Cardiac muscle cell (in vitro differentiated cells and primary cell): ENCODE measurements around the gene IQGAP3. TPM values are rescaled to one million over a fixed set of nuclear protein-coding genes. Genes with fewer than 3 reads are reported as not detected.
A peak's percentile ranks its signal among the peaks of the same experiment; 100 is the strongest.

ENCODE experiments used
- DNase-seq, 2 donors: peaks; one replicate each; pipeline versions ENCODE4 v3.0.0 to v3.0.0-alpha.2; 2010 to 2017; ENCODE audit warnings: low read depth in 1 of 2, low spot score in 1 of 2
- H3K27ac ChIP-seq: fragments of 200-600 bp; sonication (generic); 2 replicates; pipeline ENCODE4 v1.5.1; 2016
- H3K27me3 ChIP-seq: fragments of 200-600 bp; sonication (generic); 2 replicates; pipeline ENCODE4 v1.6.0; 2016; ENCODE audit warnings: control low read depth
- H3K36me3 ChIP-seq: fragments of 200-600 bp; sonication (generic); 2 replicates; pipeline ENCODE4 v1.5.1; 2016; ENCODE audit warnings: control low read depth
- H3K4me1 ChIP-seq: fragments of 200-600 bp; sonication (generic); 2 replicates; pipeline ENCODE4 v1.8.1; 2017; ENCODE audit warnings: low read depth, mild to moderate bottlenecking, mixed run types
- H3K4me3 ChIP-seq: fragments of 200-600 bp; sonication (generic); 2 replicates; pipeline ENCODE4 v1.5.1; 2016; ENCODE audit warnings: mild to moderate bottlenecking
- H3K9me3 ChIP-seq: fragments of 200-600 bp; sonication (generic); 2 replicates; pipeline ENCODE4 v1.5.1; 2017; ENCODE audit warnings: low read depth, mild to moderate bottlenecking, control low read depth
- polyA plus RNA-seq: library from polyadenylated mRNA; unstranded; fragments of >200 nt; fragmentation: Nextera tagmentation; extraction: Ambion mirVana; gene quantifications from 2 replicates; pipeline ENCODE4 v1.2.1, GENCODE V29; 2016
- total RNA-seq: library from RNA; depleted of rRNA; stranded (reverse); fragments of >200 nt; gene quantifications from 2 replicates; pipeline ENCODE4 v1.2.3, GENCODE V29; 2016
- TF ChIP-seq, protein P1 (sequence below): IDR thresholded peaks from 2 replicates; pipeline ENCODE4 v1.5.1; 2012; ENCODE audit warnings: low read depth, mild to moderate bottlenecking, low read length

Gene IQGAP3
- total and polyA plus RNA-seq, 2 experiments from 2014 or later = 0.95 to 31.8 TPM

DNA sequence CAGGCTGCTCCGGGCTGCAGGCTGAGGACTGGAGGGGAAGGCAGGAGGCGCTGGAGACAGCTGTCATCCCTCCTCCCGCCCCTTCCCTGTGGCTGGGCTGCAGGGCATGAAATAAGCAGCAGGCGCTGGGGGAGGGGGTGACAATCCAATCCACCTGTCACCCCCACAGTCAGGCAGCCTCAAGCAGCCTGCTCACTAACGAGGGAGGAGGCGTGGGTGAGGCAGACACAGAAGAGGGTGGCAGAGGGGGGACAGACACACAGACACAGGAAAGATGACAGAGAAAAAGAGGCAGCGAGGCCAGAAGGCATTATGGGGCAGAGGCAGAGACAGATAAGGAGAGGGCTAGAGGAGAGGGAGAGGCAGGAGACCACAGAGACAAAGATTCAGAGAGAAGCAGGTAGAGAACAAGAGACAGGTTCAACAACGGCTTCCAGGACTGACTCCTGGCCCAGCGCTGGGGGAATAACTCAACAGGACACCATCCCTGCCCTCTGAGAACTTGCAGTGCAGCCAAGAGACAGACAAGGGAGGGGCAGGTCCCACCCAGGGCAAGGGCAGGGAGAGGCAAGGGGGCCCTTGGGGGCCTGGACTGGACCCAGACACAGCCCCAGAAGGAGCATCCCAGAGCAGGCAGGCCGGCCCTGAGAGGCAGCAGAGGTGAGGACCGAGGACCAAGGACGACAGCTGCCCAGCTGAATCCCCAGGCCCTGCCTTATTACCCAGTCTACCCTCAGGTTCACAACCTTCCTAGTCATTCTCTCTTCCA, 83.0 kb downstream of the IQGAP3 start:
- TF ChIP-seq, protein P1, sequence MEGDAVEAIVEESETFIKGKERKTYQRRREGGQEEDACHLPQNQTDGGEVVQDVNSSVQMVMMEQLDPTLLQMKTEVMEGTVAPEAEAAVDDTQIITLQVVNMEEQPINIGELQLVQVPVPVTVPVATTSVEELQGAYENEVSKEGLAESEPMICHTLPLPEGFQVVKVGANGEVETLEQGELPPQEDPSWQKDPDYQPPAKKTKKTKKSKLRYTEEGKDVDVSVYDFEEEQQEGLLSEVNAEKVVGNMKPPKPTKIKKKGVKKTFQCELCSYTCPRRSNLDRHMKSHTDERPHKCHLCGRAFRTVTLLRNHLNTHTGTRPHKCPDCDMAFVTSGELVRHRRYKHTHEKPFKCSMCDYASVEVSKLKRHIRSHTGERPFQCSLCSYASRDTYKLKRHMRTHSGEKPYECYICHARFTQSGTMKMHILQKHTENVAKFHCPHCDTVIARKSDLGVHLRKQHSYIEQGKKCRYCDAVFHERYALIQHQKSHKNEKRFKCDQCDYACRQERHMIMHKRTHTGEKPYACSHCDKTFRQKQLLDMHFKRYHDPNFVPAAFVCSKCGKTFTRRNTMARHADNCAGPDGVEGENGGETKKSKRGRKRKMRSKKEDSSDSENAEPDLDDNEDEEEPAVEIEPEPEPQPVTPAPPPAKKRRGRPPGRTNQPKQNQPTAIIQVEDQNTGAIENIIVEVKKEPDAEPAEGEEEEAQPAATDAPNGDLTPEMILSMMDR = peak; percentile 17
- Histone ChIP-seq H3K4me1 (peaks cover 68% of the 10 kb centered on the region), H3K36me3 (no peaks in the 10 kb centered on the region), H3K27ac (peak overlapping the region; percentile 96), H3K27me3 (no peaks in the 10 kb centered on the region), H3K9me3 (no peaks in the 10 kb centered on the region), H3K4me3 (peak overlapping the region; percentile 10)
- DNase-seq = peak in 1 of 2 donors; percentile 91

DNA sequence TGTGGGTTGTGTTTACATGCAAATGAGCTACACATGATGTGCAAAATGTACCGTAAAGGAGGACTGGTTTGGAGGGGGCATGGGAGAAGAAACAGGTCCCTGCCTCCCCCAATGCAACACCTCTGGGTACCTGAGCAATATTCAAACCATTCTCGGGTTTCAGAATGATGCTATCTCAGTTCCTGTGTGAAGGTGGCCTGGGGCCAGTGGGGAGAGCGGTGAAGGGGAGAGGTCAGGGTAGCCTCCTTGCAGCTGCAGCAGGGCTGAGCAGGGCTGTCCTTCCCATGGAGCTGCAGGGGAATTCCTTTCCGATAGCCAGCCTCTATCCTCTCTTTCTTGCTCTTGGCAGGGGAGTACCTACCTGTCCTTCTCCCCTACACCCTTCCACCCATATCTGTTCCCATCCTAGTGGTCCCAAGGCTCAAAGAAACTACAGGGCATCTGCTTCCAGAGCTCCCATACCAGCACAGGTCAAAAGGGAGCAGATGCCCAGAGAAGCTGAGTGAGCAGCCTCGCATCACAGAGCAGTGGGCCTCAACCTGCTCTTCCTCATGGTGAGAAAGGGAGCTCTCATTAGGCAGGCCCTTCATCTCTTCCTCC, 83.7 kb downstream of the IQGAP3 start:
- no peaks in the 10 kb centered on the region for H3K9me3 ChIP-seq
- no peaks in the 10 kb centered on the region for H3K27me3 ChIP-seq
- TF ChIP-seq, protein P1 = no peak
- peak overlapping the region; percentile 96 for H3K27ac ChIP-seq
- H3K4me3 ChIP-seq = no peak overlapping the region
- H3K36me3 ChIP-seq = no peaks in the 10 kb centered on the region
- no peak for DNase-seq
- H3K4me1 ChIP-seq = peaks cover 61% of the 10 kb centered on the region

DNA sequence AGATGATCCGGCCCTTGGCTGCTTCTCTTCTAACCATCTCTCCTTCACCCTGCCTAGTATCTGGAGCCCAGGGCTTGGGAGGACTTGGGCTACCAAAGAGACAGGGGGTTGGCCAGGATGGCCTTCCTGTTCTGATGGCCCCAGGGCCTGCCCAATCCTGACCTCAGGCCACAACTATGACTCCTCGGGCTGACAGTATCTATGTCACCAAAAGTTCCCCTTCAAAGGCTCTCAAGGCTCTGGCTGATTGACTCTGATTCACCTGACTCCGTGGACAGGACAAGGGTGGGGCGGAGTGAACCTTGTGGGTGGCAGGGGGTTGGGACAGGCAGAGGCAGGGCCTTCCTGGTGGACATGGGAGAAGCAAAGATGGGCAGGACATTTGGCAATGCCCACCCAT, 84.5 kb downstream of the IQGAP3 start:
- Histone ChIP-seq H3K27me3 (no peaks in the 10 kb centered on the region), H3K4me1 (peaks cover 53% of the 10 kb centered on the region), H3K9me3 (no peaks in the 10 kb centered on the region), H3K4me3 (no peak overlapping the region), H3K27ac (peak overlapping the region; percentile 96), H3K36me3 (no peaks in the 10 kb centered on the region)
- TF ChIP-seq, protein P1 = no peak
- DNase-seq = no peak

DNA sequence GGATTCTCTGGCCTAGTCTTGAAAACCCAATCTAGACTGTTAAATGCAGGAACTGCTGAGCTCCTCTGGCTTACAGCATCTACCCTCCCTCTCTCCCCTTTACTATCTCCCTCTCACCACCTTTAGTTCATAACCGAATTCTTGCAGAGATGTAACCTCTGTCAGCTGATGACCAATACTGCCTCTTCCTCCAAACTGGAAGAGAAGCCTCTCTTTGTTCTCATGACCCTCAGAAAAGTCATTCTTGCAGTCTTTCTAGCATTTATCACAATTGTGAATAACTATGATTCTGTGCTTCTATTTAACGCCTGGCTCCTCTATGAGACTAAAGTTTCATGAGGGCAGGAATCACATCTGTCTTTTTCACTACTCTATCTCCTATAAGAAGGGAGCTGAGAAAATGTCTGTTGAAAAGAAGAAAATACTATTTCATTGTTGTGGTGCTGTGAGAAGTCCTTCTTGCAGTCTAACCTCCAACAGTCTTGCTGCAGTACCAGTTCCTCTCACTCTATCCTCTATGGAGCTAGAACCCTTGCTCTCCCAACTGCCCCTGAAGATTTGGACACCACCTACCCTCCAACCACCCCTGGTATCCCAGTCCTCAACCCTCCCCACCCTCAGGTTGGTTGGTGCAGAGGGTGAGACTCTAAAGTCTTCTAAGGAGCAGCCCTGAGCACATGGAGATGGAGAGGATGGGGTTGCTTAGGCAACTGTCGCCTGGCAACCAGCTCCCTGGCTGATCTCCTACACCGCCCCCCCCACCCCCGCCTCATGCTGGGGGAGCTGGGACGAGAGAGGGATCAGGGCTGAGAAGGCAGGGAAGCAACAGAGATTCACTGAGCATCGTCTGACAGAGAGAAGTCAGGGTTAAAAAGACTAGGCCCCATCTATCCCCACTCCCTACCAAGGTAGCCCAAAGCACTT, 85.7 kb downstream of the IQGAP3 start:
- H3K27me3 ChIP-seq = no peaks in the 10 kb centered on the region
- peaks cover 7% of the 10 kb centered on the region for H3K36me3 ChIP-seq
- peak overlapping the region; percentile 96 for H3K27ac ChIP-seq
- H3K4me1 ChIP-seq = peaks cover 41% of the 10 kb centered on the region
- no peak for DNase-seq
- H3K4me3 ChIP-seq = no peak overlapping the region
- H3K9me3 ChIP-seq = no peaks in the 10 kb centered on the region
- TF ChIP-seq, protein P1 = no peak

DNA sequence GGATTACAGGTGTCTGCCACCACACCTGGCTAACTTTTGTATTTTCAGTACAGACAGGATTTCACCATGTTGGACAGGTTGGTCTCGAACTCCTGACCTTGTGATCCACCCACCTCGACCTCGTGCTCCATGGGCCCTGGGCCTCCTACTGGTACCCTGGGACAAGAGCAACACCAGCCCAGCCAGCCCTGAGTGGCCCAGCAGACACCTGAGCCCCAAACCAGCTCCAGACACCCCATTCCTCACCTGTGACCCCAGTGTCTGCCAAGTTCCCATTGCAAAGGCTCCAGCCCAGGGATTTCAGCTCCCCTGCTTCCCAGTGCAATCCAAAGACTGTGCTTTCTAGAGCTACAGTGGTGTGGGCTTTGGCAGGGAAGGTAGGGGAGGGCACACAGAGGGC, 86.4 kb downstream of the IQGAP3 start:
- H3K27ac ChIP-seq = no peak overlapping the region
- DNase-seq = no peak
- no peaks in the 10 kb centered on the region for H3K9me3 ChIP-seq
- H3K27me3 ChIP-seq = no peaks in the 10 kb centered on the region
- peaks cover 34% of the 10 kb centered on the region for H3K4me1 ChIP-seq
- H3K4me3 ChIP-seq = no peak overlapping the region
- peaks cover 14% of the 10 kb centered on the region for H3K36me3 ChIP-seq
- TF ChIP-seq, protein P1 = no peak
